T-helper 1 cell treated with Interleukin-12 subunit alpha and Interleukin-12 subunit beta and Interleukin-4 antibody, amounts not matched to agents 30 μg/mL and 1 μg/mL, for 36 hours (primary cell): ENCODE measurements around the gene ZNF584.
A peak's percentile ranks its signal among the peaks of the same experiment; 100 is the strongest.
"Not testable (repeated sequence)": the region's sequence is repeated elsewhere in the genome, so short reads cannot be mapped to it uniquely, and the experiment has no call there.

Experiments
- H3K27ac Mint-ChIP-seq: one replicate; pipeline ENCODE4 v1.8.0; 2021; ENCODE audit warnings: mild to moderate bottlenecking, mixed read lengths
- H3K27me3 Mint-ChIP-seq: one replicate; pipeline ENCODE4 v1.8.0; 2021; ENCODE audit warnings: low read depth, mixed read lengths
- H3K36me3 Mint-ChIP-seq: one replicate; pipeline ENCODE4 v1.8.0; 2021; ENCODE audit warnings: low read depth, mixed read lengths
- H3K4me1 Mint-ChIP-seq: one replicate; pipeline ENCODE4 v1.8.0; 2021; ENCODE audit warnings: low read depth, mixed read lengths
- H3K4me3 Mint-ChIP-seq: one replicate; pipeline ENCODE4 v1.8.0; 2021; ENCODE audit warnings: mild to moderate bottlenecking, moderate library complexity, mixed read lengths
- H3K9me3 Mint-ChIP-seq: one replicate; pipeline ENCODE4 v1.8.0; 2021; ENCODE audit warnings: mixed read lengths

Gene ZNF584

GRCh38 chr19:58408152-58409009, at the start of gene ZNF584:
TSS of gene ZNF584 (plus strand) at chr19:58408649. CDS start at chr19:58409148, 499 bp downstream.
- Mint-ChIP-seq H3K27me3 (no peaks in the 10 kb centered on the region), H3K36me3 (peaks cover 2% of the 10 kb centered on the region), H3K4me3 (peak within 1 kb of the TSS; percentile 96), H3K9me3 (no peaks in the 10 kb centered on the region), H3K4me1 (peaks cover 31% of the 10 kb centered on the region), H3K27ac (peak within 1 kb of the TSS; percentile 93)

GRCh38 chr19:58361900-58362271, 46.6 kb upstream of the ZNF584 start:
- H3K27ac Mint-ChIP-seq = peak overlapping the region; percentile 86
- no peaks in the 10 kb centered on the region for H3K36me3 Mint-ChIP-seq
- H3K4me3 Mint-ChIP-seq = peak overlapping the region; percentile 90
- H3K4me1 Mint-ChIP-seq = peaks cover 7% of the 10 kb centered on the region
- H3K27me3 Mint-ChIP-seq = no peaks in the 10 kb centered on the region
- H3K9me3 Mint-ChIP-seq = no peaks in the 10 kb centered on the region

DNA sequence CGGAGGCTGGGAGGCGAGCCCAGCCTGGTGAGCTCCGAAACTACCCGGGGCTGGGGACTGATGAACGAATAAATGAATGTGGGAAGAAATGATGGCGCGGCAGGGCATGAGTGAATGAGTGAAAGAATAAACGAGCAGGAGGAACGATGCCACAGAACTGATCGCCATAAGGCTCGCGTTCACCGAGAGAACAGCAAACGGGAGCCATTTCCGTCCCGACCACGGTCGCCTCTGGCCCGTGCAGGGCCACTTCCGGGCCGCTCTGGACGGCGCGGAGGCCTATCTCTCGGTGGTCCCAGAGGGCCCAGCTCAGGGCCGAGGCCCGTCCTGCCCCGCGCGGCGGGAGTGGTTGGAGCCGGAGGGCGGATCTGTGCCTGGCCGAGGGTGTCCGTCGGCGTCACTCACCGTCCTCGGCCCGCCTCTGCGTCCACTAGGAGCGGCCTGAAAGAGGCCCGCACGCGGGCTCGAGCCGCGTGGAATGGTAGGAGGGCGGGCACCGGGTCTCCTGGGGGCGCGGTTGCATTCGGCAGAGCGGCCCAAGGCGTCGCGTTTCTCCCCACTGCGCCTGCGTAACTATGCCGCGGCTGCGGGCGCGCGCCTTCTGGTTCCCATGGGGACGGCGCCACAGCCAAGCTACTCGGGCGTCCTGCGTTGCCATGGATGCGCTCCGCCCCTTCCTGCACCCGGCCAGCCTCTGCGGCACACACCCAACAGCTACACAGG, 46.0 kb upstream of the ZNF584 start, which contains the start of gene ZNF497:
Gene ZNF497, minus strand, starts transcription at position 480 of the 723 bp plus-strand sequence. CDS start 5,116 bp downstream, outside the sequence.
- Mint-ChIP-seq H3K9me3 (no peaks in the 10 kb centered on the region), H3K4me1 (peaks cover 7% of the 10 kb centered on the region), H3K4me3 (peak within 1 kb of the TSS; percentile 90), H3K27me3 (no peaks in the 10 kb centered on the region), H3K36me3 (no peaks in the 10 kb centered on the region), H3K27ac (peak within 1 kb of the TSS; percentile 86)

- Mint-ChIP-seq H3K27me3 (no peaks in the 10 kb centered on the region), H3K9me3 (no peaks in the 10 kb centered on the region), H3K4me3 (no peak overlapping the region), H3K27ac (no peak overlapping the region), H3K4me1 (peaks cover 7% of the 10 kb centered on the region), H3K36me3 (no peaks in the 10 kb centered on the region)
These were observed 44.3 kb upstream of the ZNF584 start for GRCh38 chr19:58364146-58364545.

- Mint-ChIP-seq H3K36me3 (no peaks in the 10 kb centered on the region), H3K4me3 (no peak overlapping the region), H3K27me3 (no peaks in the 10 kb centered on the region), H3K9me3 (no peaks in the 10 kb centered on the region), H3K27ac (no peak overlapping the region), H3K4me1 (peaks cover 6% of the 10 kb centered on the region)
These were observed 41.6 kb upstream of the ZNF584 start for GRCh38 chr19:58366585-58367430.

DNA sequence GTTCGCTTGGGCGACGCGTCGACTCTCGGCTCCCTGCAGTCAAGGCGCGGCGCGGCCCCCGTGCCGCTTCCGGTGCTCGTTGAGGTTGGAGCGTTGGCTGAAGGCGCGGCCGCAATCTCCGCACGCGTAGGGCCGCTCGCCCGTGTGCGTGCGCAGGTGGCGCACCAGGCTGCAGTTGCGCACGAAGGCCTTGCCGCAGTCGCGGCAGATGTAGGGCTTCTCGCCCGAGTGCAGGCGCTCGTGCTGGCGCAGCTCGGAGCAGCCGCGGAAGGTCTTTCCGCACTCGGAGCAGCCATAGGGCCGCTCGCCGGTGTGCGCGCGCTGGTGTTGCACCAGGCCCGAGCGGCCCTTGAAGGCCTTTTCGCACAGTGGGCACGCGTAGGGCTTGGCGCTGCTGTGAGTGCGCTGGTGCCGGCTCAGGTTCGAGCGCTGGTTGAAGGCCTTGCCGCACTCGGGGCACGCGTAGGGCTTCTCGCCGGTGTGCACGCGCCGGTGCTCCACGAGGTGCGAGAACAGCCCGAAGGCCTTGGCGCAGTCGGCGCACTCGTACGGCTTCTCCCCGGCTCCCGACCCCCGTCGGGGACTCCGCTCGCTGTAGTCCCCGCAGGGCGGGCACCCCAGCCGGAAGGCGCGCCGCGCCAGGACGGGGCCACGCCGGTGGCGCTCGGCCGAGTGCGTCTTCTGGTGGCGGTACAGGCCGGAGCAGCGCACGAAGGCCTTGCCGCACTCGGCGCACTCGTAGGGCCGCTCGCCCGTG, 40.6 kb upstream of the ZNF584 start:
- Mint-ChIP-seq H3K4me3 (no peak overlapping the region), H3K27ac (no peak overlapping the region), H3K9me3 (no peaks in the 10 kb centered on the region), H3K4me1 (no peaks in the 10 kb centered on the region), H3K36me3 (no peaks in the 10 kb centered on the region), H3K27me3 (no peaks in the 10 kb centered on the region)

- H3K27me3 Mint-ChIP-seq = no peaks in the 10 kb centered on the region
- H3K4me3 Mint-ChIP-seq = no peak overlapping the region
- no peaks in the 10 kb centered on the region for H3K9me3 Mint-ChIP-seq
- no peaks in the 10 kb centered on the region for H3K36me3 Mint-ChIP-seq
- no peak overlapping the region for H3K27ac Mint-ChIP-seq
- no peaks in the 10 kb centered on the region for H3K4me1 Mint-ChIP-seq
These were observed 39.7 kb upstream of the ZNF584 start for GRCh38 chr19:58368561-58369360.

DNA sequence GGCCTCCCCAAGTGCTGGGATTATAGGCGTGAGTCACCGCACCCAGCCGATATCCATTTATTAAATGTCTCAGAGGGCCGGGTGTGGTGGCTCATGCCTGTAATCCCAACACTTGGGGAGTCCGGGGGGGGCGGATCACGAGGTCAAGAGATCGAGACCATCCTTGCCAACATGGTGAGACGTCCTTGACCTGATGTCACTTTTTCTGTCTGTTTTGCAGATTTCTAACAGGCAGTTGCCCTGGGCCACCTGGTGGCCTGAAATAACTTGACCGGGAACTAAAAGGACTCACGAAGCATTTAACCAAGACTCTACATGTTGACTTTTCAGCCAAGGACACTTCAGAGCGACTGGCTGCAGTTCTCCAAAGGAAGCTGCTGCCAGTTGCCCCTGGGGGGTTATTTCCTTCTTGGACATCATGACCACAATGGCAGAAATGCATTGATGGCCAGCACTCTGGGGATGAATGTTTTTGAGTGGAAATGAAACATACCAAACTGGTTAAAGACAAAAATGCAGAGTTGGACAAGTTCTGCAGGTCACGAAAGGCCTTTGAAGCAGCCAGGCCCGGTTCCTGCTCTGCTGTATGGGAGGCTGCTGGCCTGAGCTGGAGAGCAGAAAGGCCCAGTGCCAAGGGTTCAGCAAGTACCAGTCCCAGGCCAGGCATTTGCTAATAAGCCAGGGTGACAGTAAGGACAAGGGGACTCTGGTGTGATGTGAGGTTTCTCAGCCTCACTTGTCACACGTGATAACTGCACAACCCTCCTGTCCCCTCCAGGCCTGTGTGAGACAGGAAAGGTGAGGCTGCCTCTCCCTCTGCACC, 35.9 kb upstream of the ZNF584 start:
- no peaks in the 10 kb centered on the region for H3K36me3 Mint-ChIP-seq
- no peaks in the 10 kb centered on the region for H3K9me3 Mint-ChIP-seq
- no peak overlapping the region for H3K4me3 Mint-ChIP-seq
- no peak overlapping the region for H3K27ac Mint-ChIP-seq
- H3K27me3 Mint-ChIP-seq = no peaks in the 10 kb centered on the region
- no peaks in the 10 kb centered on the region for H3K4me1 Mint-ChIP-seq

GRCh38 chr19:58374200-58374599, 34.2 kb upstream of the ZNF584 start:
- Mint-ChIP-seq H3K36me3 (no peaks in the 10 kb centered on the region), H3K4me3 (no peak overlapping the region), H3K9me3 (no peaks in the 10 kb centered on the region), H3K27ac (no peak overlapping the region), H3K4me1 (no peaks in the 10 kb centered on the region), H3K27me3 (no peaks in the 10 kb centered on the region)

DNA sequence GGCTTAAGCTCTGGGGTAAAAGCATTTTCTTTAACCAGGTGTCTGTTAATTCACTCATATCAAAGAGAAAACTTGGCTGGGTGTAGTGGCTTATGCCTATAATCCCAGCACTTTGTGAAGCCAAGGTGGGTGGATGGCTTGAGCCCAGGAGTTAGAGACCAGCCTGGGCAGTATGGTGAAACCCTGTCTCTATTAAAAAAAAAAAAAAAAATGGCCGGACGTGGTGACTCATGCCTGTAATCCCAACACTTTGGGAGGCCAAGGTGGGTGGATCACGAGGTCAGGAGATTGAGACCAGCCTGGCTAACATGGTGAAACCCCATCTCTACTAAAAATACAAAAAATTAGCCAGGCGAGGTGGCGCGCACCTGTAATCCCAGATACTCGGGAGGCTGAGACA, 31.7 kb upstream of the ZNF584 start:
- H3K36me3 Mint-ChIP-seq = not testable (repeated sequence)

DNA sequence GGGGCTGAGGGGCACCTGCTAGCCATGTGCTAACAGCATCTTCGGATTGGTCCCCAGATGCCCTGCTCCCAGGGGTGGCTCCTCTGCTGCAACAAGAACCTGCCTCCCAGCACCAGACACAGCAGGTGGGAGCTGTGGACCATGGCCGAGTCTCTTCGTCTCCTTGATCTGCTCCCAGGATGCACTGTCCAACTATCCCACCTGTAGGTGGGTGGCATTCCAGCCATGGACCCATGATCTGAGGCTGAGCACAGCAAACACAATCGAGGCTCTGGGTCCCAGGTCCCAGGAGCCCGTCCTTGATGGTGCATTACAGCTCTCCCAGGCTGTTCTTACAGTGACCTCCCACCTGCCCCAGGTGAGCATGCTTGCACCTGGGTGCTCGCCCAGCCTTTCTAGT, 29.2 kb upstream of the ZNF584 start:
- Mint-ChIP-seq H3K27me3 (no peaks in the 10 kb centered on the region), H3K27ac (peak overlapping the region; percentile 92), H3K4me3 (peak overlapping the region; percentile 93), H3K36me3 (no peaks in the 10 kb centered on the region), H3K4me1 (peaks cover 14% of the 10 kb centered on the region), H3K9me3 (no peaks in the 10 kb centered on the region)

More for the DNA sequence above, 31.7 kb upstream of the ZNF584 start:
- not testable (repeated sequence) for H3K4me3 Mint-ChIP-seq, H3K9me3 Mint-ChIP-seq, H3K27ac Mint-ChIP-seq, H3K4me1 Mint-ChIP-seq, H3K27me3 Mint-ChIP-seq

DNA sequence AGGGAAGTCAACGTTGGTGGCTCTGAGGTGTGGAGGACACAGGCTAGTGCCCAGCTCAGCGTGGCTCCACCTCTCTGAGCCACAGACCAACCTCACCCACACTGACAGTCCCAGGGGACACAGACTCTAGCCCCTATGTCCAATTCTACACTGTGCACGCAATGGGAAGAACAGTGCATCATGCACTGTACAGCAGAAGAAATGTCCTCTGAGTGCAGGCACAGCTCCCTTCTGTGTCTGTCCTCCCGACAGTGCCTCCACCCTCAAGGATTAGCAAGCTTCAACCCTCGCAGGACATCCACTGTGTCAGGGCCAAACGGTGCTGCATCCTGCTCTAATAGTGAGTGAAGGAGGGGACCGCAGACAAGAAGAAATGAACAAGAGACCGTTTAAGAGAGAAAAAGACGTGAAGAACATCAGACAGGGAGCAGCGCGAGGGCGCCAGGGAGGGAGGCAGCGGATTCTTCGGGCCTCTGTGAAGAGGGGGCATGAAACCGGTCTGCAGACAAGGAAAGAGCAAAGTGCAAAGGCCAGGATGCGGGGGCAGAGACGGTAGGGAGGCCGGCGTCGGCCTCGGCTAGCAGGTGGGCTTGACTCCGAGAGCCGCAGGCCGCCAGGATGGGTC, 28.3 kb upstream of the ZNF584 start:
- Mint-ChIP-seq H3K27me3 (no peaks in the 10 kb centered on the region), H3K36me3 (no peaks in the 10 kb centered on the region), H3K27ac (peak overlapping the region; percentile 92), H3K4me1 (peaks cover 14% of the 10 kb centered on the region), H3K9me3 (no peaks in the 10 kb centered on the region), H3K4me3 (peak overlapping the region; percentile 93)
